ENCODE measurements around the gene RAB6B.

Gene RAB6B

GRCh38 chr3:133838916-133839800 lies 56.5 kb downstream of the RAB6B start:
- DNase-seq (ENCODE audit: low read depth): no peak

DNA sequence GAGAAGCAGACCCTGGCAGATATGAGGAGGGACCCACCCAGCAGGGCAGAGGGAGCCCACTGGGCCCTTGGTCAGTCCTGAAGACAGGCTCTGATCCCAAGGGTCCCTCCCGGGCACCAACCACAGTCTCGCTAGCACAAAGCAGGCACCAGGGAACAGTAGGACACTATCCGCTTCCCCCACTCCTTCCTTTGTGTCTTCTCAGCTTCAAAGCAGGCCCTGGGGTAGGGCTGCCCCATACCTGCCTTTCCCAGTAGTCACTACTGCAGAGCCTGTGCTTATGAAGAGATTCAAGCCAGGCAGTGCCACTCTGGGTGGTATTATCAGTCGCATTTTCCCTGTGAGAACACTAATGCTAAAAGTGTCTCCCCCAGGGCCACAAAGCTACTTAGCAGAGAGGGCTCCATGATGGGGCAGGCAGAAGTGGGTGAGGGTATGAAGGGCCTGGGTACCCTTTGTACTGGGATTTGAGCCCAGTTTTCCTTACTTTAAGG lies 57.3 kb downstream of the RAB6B start:
- TF ChIP-seq, protein P1, sequence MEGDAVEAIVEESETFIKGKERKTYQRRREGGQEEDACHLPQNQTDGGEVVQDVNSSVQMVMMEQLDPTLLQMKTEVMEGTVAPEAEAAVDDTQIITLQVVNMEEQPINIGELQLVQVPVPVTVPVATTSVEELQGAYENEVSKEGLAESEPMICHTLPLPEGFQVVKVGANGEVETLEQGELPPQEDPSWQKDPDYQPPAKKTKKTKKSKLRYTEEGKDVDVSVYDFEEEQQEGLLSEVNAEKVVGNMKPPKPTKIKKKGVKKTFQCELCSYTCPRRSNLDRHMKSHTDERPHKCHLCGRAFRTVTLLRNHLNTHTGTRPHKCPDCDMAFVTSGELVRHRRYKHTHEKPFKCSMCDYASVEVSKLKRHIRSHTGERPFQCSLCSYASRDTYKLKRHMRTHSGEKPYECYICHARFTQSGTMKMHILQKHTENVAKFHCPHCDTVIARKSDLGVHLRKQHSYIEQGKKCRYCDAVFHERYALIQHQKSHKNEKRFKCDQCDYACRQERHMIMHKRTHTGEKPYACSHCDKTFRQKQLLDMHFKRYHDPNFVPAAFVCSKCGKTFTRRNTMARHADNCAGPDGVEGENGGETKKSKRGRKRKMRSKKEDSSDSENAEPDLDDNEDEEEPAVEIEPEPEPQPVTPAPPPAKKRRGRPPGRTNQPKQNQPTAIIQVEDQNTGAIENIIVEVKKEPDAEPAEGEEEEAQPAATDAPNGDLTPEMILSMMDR (conservative IDR thresholded peaks at IDR 0.05; ENCODE audit: low read depth, low read length): no peak
- DNase-seq (ENCODE audit: low read depth): no peak
- H3K4me3 ChIP-seq (ENCODE audit: low read length): no peak overlapping the region

More at GRCh38 chr3:133838916-133839800, 56.5 kb downstream of the RAB6B start:
- H3K4me3 ChIP-seq (ENCODE audit: low read length): no peak overlapping the region
- TF ChIP-seq, protein P1 (conservative IDR thresholded peaks at IDR 0.05; ENCODE audit: low read depth, low read length): no peak

DNA sequence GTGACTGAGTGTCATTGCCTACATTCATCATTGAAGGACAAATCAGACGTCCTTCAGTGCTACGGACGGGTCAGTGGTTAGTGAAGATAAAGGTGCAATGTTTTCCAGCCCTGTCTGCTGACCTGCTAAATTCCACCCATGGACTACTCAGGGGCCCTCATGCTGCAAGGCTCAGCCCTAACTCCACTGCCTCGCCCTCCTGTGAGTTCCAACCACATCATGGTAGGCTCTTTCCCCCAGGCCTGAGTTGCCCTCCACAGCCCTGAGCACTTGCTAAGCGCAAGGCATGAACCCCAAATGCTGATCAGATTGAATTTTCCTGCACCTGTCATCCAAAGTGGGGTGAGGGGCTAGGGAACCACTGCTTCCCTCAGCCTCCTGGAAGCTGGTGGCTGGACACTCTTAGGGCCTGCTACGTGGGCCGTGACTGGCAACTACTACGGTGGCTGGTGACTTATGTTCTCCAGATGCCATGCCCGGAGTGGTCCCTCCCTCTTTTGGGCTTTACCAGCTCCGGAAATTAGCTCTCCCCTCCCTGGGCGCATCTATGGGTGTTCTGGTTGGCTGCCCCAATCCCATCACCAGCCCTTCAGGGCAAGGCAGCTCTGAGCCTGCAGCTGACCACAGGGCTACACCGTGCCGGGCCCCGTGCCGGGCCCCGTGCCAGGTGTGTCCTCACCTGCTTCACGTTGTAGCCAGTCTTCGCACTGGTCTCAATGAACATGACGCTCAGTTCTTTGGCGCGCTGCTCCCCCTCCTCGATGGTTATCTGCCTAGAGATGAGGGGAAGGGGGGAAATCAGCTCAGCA lies 58.0 kb downstream of the RAB6B start:
- DNase-seq (ENCODE audit: low read depth): no peak

DNA sequence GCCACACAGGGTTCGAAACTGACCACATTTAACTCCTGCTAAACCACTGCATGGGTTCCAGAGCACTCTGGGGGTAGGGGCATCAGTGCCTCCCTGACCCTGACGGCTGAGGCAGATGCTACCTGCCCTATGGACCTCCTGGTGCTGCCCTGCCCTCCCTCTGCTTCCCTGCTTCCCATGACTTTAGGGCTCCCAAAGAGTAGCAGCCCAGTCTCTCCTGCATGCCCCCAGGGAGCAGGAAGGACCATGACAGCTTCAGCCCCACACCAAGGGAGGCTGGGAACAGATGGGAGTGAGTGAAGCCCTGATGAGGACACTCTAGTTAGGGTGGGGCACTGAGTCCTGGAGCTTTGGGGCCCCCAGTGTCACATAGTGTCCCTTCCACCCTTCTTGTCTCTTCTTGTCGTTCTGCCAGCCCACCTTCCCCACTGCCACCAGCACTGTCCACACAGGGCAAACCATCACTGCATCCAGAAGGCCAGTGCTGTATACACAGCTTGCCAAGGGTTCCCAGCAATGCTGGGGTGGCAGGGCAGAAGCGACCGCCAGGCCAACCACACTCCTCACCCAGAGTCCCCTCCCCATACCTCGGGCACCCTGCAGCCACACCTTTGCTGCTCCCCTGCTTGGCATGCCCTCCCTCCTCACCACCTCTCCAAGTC lies 59.1 kb downstream of the RAB6B start:
- no peak overlapping the region for H3K4me3 ChIP-seq (ENCODE audit: low read length)
- TF ChIP-seq, protein P1 (conservative IDR thresholded peaks at IDR 0.05; ENCODE audit: low read depth, low read length): no peak
- no peak for DNase-seq (ENCODE audit: low read depth)

More for the DNA sequence above, 58.0 kb downstream of the RAB6B start:
- TF ChIP-seq, protein P1 (conservative IDR thresholded peaks at IDR 0.05; ENCODE audit: low read depth, low read length): no peak
- H3K4me3 ChIP-seq (ENCODE audit: low read length): no peak overlapping the region

- no peak for DNase-seq (ENCODE audit: low read depth)
- no peak overlapping the region for H3K4me3 ChIP-seq (ENCODE audit: low read length)
- TF ChIP-seq, protein P1 (conservative IDR thresholded peaks at IDR 0.05; ENCODE audit: low read depth, low read length): no peak
Observed at GRCh38 chr3:133835961-133836360, 59.7 kb downstream of the RAB6B start.

GRCh38 chr3:133835418-133835743 lies 60.3 kb downstream of the RAB6B start:
- H3K4me3 ChIP-seq (ENCODE audit: low read length): no peak overlapping the region
- no peak for DNase-seq (ENCODE audit: low read depth)
- TF ChIP-seq, protein P1 (conservative IDR thresholded peaks at IDR 0.05; ENCODE audit: low read depth, low read length): no peak
